ENCODE data around the gene RFX1.

DNA sequence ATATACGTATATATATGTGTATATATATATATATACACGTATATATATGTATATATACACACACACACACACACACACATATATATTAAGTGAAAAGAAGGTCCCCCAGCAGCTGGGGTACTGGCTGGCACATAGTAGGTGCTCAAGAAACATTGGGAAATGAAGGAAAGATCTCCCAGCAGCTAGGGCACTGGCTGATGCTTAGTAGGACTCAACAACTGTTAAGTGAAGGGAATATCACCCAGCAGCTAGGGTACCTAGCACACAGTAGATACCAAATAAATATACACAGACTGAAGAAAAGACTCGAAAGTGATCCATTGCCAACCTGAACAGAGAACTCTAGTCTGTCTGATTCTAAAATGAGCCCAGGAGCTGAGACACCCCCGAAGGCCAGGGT is 80.1 kb downstream of the RFX1 start:
- TF ChIP-seq, protein P1, sequence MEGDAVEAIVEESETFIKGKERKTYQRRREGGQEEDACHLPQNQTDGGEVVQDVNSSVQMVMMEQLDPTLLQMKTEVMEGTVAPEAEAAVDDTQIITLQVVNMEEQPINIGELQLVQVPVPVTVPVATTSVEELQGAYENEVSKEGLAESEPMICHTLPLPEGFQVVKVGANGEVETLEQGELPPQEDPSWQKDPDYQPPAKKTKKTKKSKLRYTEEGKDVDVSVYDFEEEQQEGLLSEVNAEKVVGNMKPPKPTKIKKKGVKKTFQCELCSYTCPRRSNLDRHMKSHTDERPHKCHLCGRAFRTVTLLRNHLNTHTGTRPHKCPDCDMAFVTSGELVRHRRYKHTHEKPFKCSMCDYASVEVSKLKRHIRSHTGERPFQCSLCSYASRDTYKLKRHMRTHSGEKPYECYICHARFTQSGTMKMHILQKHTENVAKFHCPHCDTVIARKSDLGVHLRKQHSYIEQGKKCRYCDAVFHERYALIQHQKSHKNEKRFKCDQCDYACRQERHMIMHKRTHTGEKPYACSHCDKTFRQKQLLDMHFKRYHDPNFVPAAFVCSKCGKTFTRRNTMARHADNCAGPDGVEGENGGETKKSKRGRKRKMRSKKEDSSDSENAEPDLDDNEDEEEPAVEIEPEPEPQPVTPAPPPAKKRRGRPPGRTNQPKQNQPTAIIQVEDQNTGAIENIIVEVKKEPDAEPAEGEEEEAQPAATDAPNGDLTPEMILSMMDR (IDR thresholded peaks at IDR 0.05; ENCODE audit: low read depth, low read length): no peak
- no peak for TF ChIP-seq EZH2phosphoT487 (IDR thresholded peaks at IDR 0.05; ENCODE audit: low read depth)

Measured in OCI-LY3 (cell line).